Keratinocyte (primary cell): ENCODE data around the gene CDC16.

Source experiments
- CTCF ChIP-seq, 3 experiments: IDR thresholded peaks in 1 of 3; conservative IDR thresholded peaks in 1 of 3; optimal IDR thresholded peaks in 1 of 3; 2 replicates in 2 of 3; 3 replicates in 1 of 3; pipeline versions ENCODE3 to v1.5.1; 2011; ENCODE audit warnings: low read length in 3 of 3, mild to moderate bottlenecking in 3 of 3, moderate library complexity in 2 of 3, control low read depth in 1 of 3, inconsistent platforms in 1 of 3; ENCODE audit not compliant: insufficient read depth in 2 of 3; ENCODE audit errors: extremely low read depth in 1 of 3
- EZH2 ChIP-seq: IDR thresholded peaks from one replicate; pipeline ENCODE4 v1.6.1; 2012; ENCODE audit warnings: inconsistent platforms, mild to moderate bottlenecking, low read length, moderate library complexity

- TF ChIP-seq CTCF (optimal IDR thresholded peaks at IDR 0.05 in 1 of 3, IDR thresholded peaks at IDR 0.05 in 1 of 3, conservative IDR thresholded peaks at IDR 0.05 in 1 of 3; ENCODE audit: extremely low read depth in 1 of 3, insufficient read depth in 2 of 3, low read length in 3 of 3) (no peak), EZH2 (no peak)
These were observed 6.5 kb upstream of the CDC16 start for GRCh38 chr13:114228176-114228575.
